HEK293 (cell line): ENCODE measurements around the gene PHAF1.

ENCODE experiments used
- CTCF ChIA-PET: fragments of 350-600 bp; formaldehyde crosslinking; extraction: SDS; loops from one replicate; lab custom pipeline; 2021; ENCODE audit warnings: antibody characterized with exemption; lab: Yijun Ruan, JAX
- POLR2A ChIA-PET: fragments of 300-600 bp; formaldehyde crosslinking; extraction: SDS; loops from one replicate; lab custom pipeline; 2020; ENCODE audit warnings: antibody characterized with exemption, inconsistent platforms; lab: Yijun Ruan, JAX
- H3K27ac ChIP-seq: fragments of 200-500 bp; sonication (Bioruptor generic); 2 replicates; pipeline ENCODE4 v1.5.1; 2014; ENCODE audit warnings: low read depth, low read length, control low read depth, inconsistent platforms; ENCODE audit errors: extremely low read depth
- H3K36me3 ChIP-seq, 2 experiments: fragments of 200-500 bp in 1 of 2; sonication (Bioruptor generic) in 1 of 2; 1 replicate in 1 of 2; 2 replicates in 1 of 2; pipeline ENCODE4 v1.5.1; 2014 to 2017; ENCODE audit warnings: inconsistent platforms in 2 of 2, low read length in 2 of 2; ENCODE audit not compliant: control insufficient read depth in 2 of 2, insufficient read depth in 1 of 2
- H3K4me1 ChIP-seq: fragments of 200-500 bp; sonication (Bioruptor generic); 2 replicates; pipeline ENCODE4 v1.5.1; 2014; ENCODE audit warnings: mild to moderate bottlenecking, low read length, inconsistent platforms; ENCODE audit not compliant: control insufficient read depth, insufficient read depth
- H3K4me3 ChIP-seq: 2 replicates; pipeline ENCODE4 v1.5.1; 2011; ENCODE audit warnings: low read depth, mild to moderate bottlenecking, control low read depth, low read length, moderate library complexity
- H3K9me3 ChIP-seq: fragments of 200-500 bp; sonication (Bioruptor generic); 2 replicates; pipeline ENCODE4 v1.5.1; 2014; ENCODE audit warnings: low read depth, low read length, inconsistent platforms; ENCODE audit not compliant: control insufficient read depth, insufficient read depth
- AEBP2 ChIP-seq: fragments of 450-650 bp; formaldehyde crosslinking; IDR thresholded peaks from 2 replicates; pipeline ENCODE4 v1.5.1; 2016; ENCODE audit warnings: missing biosample characterization, missing genetic modification characterization, borderline replicate concordance
- GLI2 ChIP-seq: fragments of 450-650 bp; formaldehyde crosslinking; IDR thresholded peaks from 2 replicates; pipeline ENCODE4; 2017; ENCODE audit warnings: missing biosample characterization, missing genetic modification characterization, low read depth, borderline replicate concordance
- GLIS1 ChIP-seq: fragments of 450-650 bp; formaldehyde crosslinking; IDR thresholded peaks from 2 replicates; pipeline ENCODE4 v1.5.1; 2016; ENCODE audit warnings: missing biosample characterization, missing genetic modification characterization
- MYNN ChIP-seq: fragments of 450-650 bp; formaldehyde crosslinking; IDR thresholded peaks from 2 replicates; pipeline ENCODE4 v1.5.1; 2016; ENCODE audit warnings: missing biosample characterization, missing genetic modification characterization, borderline replicate concordance
- ZBTB7A ChIP-seq: fragments of 450-650 bp; formaldehyde crosslinking; IDR thresholded peaks from 2 replicates; pipeline ENCODE4 v1.5.1; 2016; ENCODE audit warnings: low read depth, missing biosample characterization, missing genetic modification characterization
- ZEB2 ChIP-seq: fragments of 450-650 bp; formaldehyde crosslinking; IDR thresholded peaks from 2 replicates; pipeline ENCODE4 v1.5.1; 2016; ENCODE audit warnings: missing biosample characterization, missing genetic modification characterization
- ZNF16 ChIP-seq: fragments of 450-650 bp; formaldehyde crosslinking; IDR thresholded peaks from 2 replicates; pipeline ENCODE4 v1.5.1; 2016; ENCODE audit warnings: low read depth, missing biosample characterization, missing genetic modification characterization
- ZNF174 ChIP-seq: fragments of 450-650 bp; formaldehyde crosslinking; IDR thresholded peaks from 2 replicates; pipeline ENCODE4 v1.5.0; 2017; ENCODE audit warnings: missing biosample characterization, mild to moderate bottlenecking, missing genetic modification characterization
- ZNF175 ChIP-seq: fragments of 450-650 bp; formaldehyde crosslinking; IDR thresholded peaks from 2 replicates; pipeline ENCODE4 v1.5.1; 2016; ENCODE audit warnings: missing biosample characterization, missing genetic modification characterization
- ZNF18 ChIP-seq: fragments of 450-650 bp; formaldehyde crosslinking; IDR thresholded peaks from 2 replicates; pipeline ENCODE4 v1.5.1; 2016; ENCODE audit warnings: missing biosample characterization, missing genetic modification characterization
- ZNF184 ChIP-seq: fragments of 450-650 bp; IDR thresholded peaks from 2 replicates; pipeline ENCODE4 v1.5.1; 2018; ENCODE audit warnings: missing biosample characterization, mild to moderate bottlenecking, missing genetic modification characterization
- ZNF221 ChIP-seq: fragments of 450-650 bp; formaldehyde crosslinking; IDR thresholded peaks from 2 replicates; pipeline ENCODE4 v1.5.1; 2017; ENCODE audit warnings: missing biosample characterization, missing genetic modification characterization, borderline replicate concordance
- ZNF23 ChIP-seq: fragments of 450-650 bp; formaldehyde crosslinking; IDR thresholded peaks from 2 replicates; pipeline ENCODE4 v1.5.1; 2016; ENCODE audit warnings: missing biosample characterization, missing genetic modification characterization, borderline replicate concordance
- ZNF398 ChIP-seq: fragments of 450-650 bp; formaldehyde crosslinking; IDR thresholded peaks from 2 replicates; pipeline ENCODE4 v1.5.1; 2017; ENCODE audit warnings: missing biosample characterization, missing genetic modification characterization
- ZNF449 ChIP-seq: fragments of 450-650 bp; formaldehyde crosslinking; IDR thresholded peaks from 2 replicates; pipeline ENCODE4 v1.5.1; 2017; ENCODE audit warnings: missing biosample characterization, mild to moderate bottlenecking, missing genetic modification characterization, moderate library complexity
- ZNF529 ChIP-seq: fragments of 450-650 bp; formaldehyde crosslinking; IDR thresholded peaks from 2 replicates; pipeline ENCODE4 v1.5.1; 2017; ENCODE audit warnings: missing genetic modification characterization, missing biosample characterization; ENCODE audit not compliant: insufficient replicate concordance
- ZNF544 ChIP-seq: fragments of 450-650 bp; formaldehyde crosslinking; IDR thresholded peaks from 2 replicates; pipeline ENCODE4 v1.5.0; 2017; ENCODE audit warnings: missing biosample characterization, missing genetic modification characterization
- ZNF585B ChIP-seq: fragments of 450-650 bp; formaldehyde crosslinking; IDR thresholded peaks from 2 replicates; pipeline ENCODE4 v1.5.1; 2016; ENCODE audit warnings: missing biosample characterization, missing genetic modification characterization
- ZNF624 ChIP-seq: fragments of 450-650 bp; formaldehyde crosslinking; IDR thresholded peaks from 2 replicates; pipeline ENCODE4 v1.5.1; 2017; ENCODE audit warnings: missing biosample characterization, missing genetic modification characterization
- ZNF701 ChIP-seq: fragments of 450-650 bp; formaldehyde crosslinking; IDR thresholded peaks from 2 replicates; pipeline ENCODE4 v1.5.1; 2016; ENCODE audit warnings: missing biosample characterization, missing genetic modification characterization
- ZNF707 ChIP-seq: fragments of 450-650 bp; formaldehyde crosslinking; IDR thresholded peaks from 2 replicates; pipeline ENCODE4 v1.5.1; 2016; ENCODE audit warnings: missing biosample characterization, missing genetic modification characterization
- ZNF785 ChIP-seq: fragments of 450-650 bp; formaldehyde crosslinking; IDR thresholded peaks from 2 replicates; pipeline ENCODE4 v1.5.1; 2016; ENCODE audit warnings: missing biosample characterization, missing genetic modification characterization
- ZSCAN30 ChIP-seq: fragments of 450-650 bp; IDR thresholded peaks from 2 replicates; pipeline ENCODE4 v1.5.1; 2018; ENCODE audit warnings: missing biosample characterization, mild to moderate bottlenecking, missing genetic modification characterization, moderate library complexity
- TF ChIP-seq, protein P1 (sequence below): IDR thresholded peaks from 2 replicates; pipeline ENCODE4 v1.6.1; 2011; ENCODE audit warnings: mild to moderate bottlenecking, low read depth, low read length, borderline replicate concordance

Gene PHAF1

DNA sequence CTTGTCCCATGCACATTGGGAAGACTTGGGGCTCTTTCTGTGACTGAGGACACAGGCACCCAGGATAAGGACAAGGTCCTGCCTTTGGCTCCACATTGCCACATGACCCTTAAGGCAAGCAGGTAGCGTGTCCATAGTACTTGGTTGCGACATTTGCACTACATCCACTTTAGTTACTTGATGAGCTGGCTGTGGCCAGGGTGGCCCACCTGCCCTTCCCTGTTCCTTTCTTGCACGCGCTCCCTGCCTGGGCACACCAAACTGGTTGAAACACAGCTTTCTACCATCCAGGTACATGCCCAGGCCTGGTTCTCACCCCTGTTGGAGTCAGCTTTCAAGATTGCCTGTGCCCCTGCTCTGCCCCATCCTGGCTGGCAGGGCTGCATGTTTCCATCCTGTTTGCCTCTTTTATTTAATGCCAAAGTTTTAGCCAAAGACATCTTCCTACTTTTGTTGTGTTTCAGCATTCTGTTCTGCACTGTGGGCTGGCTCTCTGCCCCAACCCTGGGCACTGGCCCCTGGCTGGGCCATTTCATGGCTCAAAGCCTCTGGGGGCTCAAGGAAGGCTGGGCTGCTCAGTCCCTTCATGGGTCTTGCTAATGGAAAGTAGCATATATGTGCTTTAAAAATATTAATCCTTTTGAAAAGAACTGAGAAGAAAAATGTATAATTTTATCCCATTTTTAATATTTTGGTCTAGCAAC is 37.8 kb downstream of the PHAF1 start:
- CTCF ChIA-PET = no interaction called here

GRCh38 chr16:67148221-67148620 is 38.5 kb downstream of the PHAF1 start:
- ChIA-PET CTCF (no interaction called here), POLR2A (no interaction called here)
- Histone ChIP-seq H3K36me3 (peaks cover 5 to 63% of the 10 kb centered on the region in 2 experiments; a peak in 2 of 3 replicates), H3K27ac (no peak overlapping the region), H3K4me3 (no peak overlapping the region), H3K9me3 (no peaks in the 10 kb centered on the region), H3K4me1 (0 out of 2 replicates have a peak, but pooled peaks cover 3% of the 10 kb centered on the region)
- TF ChIP-seq ZNF18 (tag by site-specific recombination) = no peak
- no peak for TF ChIP-seq MYNN (tag by site-specific recombination)
- TF ChIP-seq ZNF624 (tag by site-specific recombination) = no peak
- TF ChIP-seq ZNF16 (tag by site-specific recombination) = no peak
- no peak for TF ChIP-seq AEBP2
- TF ChIP-seq ZNF701 = no peak
- TF ChIP-seq GLI2 = no peak
- TF ChIP-seq ZNF529 (tag by site-specific recombination) = no peak
- no peak for TF ChIP-seq ZNF398 (tag by site-specific recombination)

More for the DNA sequence above, 37.8 kb downstream of the PHAF1 start:
- peaks cover 8 to 69% of the 10 kb centered on the region in 2 experiments; a peak in 2 of 3 replicates for H3K36me3 ChIP-seq
- H3K27ac ChIP-seq = no peak overlapping the region
- POLR2A ChIA-PET = no interaction called here
- no peak for TF ChIP-seq ZNF174 (tag by site-specific recombination)
- no peak for TF ChIP-seq GLIS1 (tag by site-specific recombination)
- TF ChIP-seq, protein P1, sequence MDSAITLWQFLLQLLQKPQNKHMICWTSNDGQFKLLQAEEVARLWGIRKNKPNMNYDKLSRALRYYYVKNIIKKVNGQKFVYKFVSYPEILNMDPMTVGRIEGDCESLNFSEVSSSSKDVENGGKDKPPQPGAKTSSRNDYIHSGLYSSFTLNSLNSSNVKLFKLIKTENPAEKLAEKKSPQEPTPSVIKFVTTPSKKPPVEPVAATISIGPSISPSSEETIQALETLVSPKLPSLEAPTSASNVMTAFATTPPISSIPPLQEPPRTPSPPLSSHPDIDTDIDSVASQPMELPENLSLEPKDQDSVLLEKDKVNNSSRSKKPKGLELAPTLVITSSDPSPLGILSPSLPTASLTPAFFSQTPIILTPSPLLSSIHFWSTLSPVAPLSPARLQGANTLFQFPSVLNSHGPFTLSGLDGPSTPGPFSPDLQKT = no peak
- TF ChIP-seq ZNF785 (tag by site-specific recombination) = no peak
- TF ChIP-seq ZNF18 (tag by site-specific recombination) = no peak
- TF ChIP-seq ZNF221 (tag by site-specific recombination) = no peak
- TF ChIP-seq ZNF544 (tag by site-specific recombination) = no peak
- no peak for TF ChIP-seq ZSCAN30 (tag by site-specific recombination)
- TF ChIP-seq ZNF701 = no peak
- TF ChIP-seq ZNF184 (tag by site-specific recombination) = no peak
- TF ChIP-seq ZNF449 (tag by site-specific recombination) = no peak
- no peak for TF ChIP-seq ZNF707 (tag by site-specific recombination)
- no peak for TF ChIP-seq ZNF585B
- no peak for TF ChIP-seq ZNF23 (tag by site-specific recombination)
- no peak for TF ChIP-seq ZNF175
- TF ChIP-seq ZBTB7A = no peak
- no peak for TF ChIP-seq ZEB2 (tag by site-specific recombination)
- no peak for TF ChIP-seq MYNN (tag by site-specific recombination)
- H3K4me1 ChIP-seq = 0 out of 2 replicates have a peak, but pooled peaks cover 3% of the 10 kb centered on the region
- H3K4me3 ChIP-seq = no peak overlapping the region
- H3K9me3 ChIP-seq = no peaks in the 10 kb centered on the region
